Measurements from ENCODE around the gene ADPRM. TPM values are rescaled to one million over a fixed set of nuclear protein-coding genes. Genes with fewer than 3 reads are reported as not detected.

ADPRM gene
- total RNA-seq, 4 donors from 2014 or later, result 5.2 to 39.2 (median 26.5) TPM

- Histone ChIP-seq H3K27me3 (no peaks in the 10 kb centered on the region), H3K9me3 (no peaks in the 10 kb centered on the region), H3K4me1 (peaks cover 0 to 18% of the 10 kb centered on the region in 2 donors), H3K4me3 (no peak overlapping the region), H3K36me3 (no peaks in the 10 kb centered on the region), H3K27ac (no peak overlapping the region)
- no peak for TF ChIP-seq POLR2A (IDR thresholded peaks at IDR 0.05)
- TF ChIP-seq, protein P1, sequence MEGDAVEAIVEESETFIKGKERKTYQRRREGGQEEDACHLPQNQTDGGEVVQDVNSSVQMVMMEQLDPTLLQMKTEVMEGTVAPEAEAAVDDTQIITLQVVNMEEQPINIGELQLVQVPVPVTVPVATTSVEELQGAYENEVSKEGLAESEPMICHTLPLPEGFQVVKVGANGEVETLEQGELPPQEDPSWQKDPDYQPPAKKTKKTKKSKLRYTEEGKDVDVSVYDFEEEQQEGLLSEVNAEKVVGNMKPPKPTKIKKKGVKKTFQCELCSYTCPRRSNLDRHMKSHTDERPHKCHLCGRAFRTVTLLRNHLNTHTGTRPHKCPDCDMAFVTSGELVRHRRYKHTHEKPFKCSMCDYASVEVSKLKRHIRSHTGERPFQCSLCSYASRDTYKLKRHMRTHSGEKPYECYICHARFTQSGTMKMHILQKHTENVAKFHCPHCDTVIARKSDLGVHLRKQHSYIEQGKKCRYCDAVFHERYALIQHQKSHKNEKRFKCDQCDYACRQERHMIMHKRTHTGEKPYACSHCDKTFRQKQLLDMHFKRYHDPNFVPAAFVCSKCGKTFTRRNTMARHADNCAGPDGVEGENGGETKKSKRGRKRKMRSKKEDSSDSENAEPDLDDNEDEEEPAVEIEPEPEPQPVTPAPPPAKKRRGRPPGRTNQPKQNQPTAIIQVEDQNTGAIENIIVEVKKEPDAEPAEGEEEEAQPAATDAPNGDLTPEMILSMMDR (IDR thresholded peaks at IDR 0.05 in 4 of 5, conservative IDR thresholded peaks at IDR 0.05 in 1 of 5), result no peak
- intact Hi-C loops (cut with DNase I; ENCODE audit: low total_unique reads), result no loop called here
- in situ Hi-C loops (cut with MboI; ENCODE audit: low sequenced_read_pairs in 4 of 4), result loop anchor here in 1 of 4 donors (25.0 kb wide), 1 partner anchor 1242 kb away; the partner anchor contains the start of gene ZNF18
- ATAC-seq, result no peak
- no peak for DNase-seq
Measured at GRCh38 chr17:10745231-10745630, 47.8 kb downstream of the ADPRM start.

- intact Hi-C loops (cut with DNase I; ENCODE audit: low total_unique reads), result no loop called here
- in situ Hi-C loops (cut with MboI; ENCODE audit: low sequenced_read_pairs in 4 of 4), result loop anchor here in 1 of 4 donors (25.0 kb wide), 1 partner anchor 1239 kb away; the partner anchor contains the start of gene ZNF18
- TF ChIP-seq, protein P1 (IDR thresholded peaks at IDR 0.05 in 4 of 5, conservative IDR thresholded peaks at IDR 0.05 in 1 of 5), result no peak
- no peak for TF ChIP-seq POLR2A (IDR thresholded peaks at IDR 0.05)
- Histone ChIP-seq H3K4me3 (no peak overlapping the region), H3K36me3 (no peaks in the 10 kb centered on the region), H3K27ac (no peak overlapping the region), H3K9me3 (no peaks in the 10 kb centered on the region), H3K27me3 (no peaks in the 10 kb centered on the region), H3K4me1 (peaks cover 0 to 10% of the 10 kb centered on the region in 2 donors)
- ATAC-seq, result no peak
- DNase-seq, result no peak
Measured at GRCh38 chr17:10748531-10749181, 51.3 kb downstream of the ADPRM start.

GRCh38 chr17:10750210-10750609, 52.8 kb downstream of the ADPRM start:
- H3K4me1 ChIP-seq, result no peaks in the 10 kb centered on the region
- no peak for DNase-seq
- H3K9me3 ChIP-seq, result no peaks in the 10 kb centered on the region
- ATAC-seq, result no peak
- H3K4me3 ChIP-seq, result no peak overlapping the region
- intact Hi-C loops (cut with DNase I; ENCODE audit: low total_unique reads) (no loop called here), in situ Hi-C loops (cut with MboI; ENCODE audit: low sequenced_read_pairs in 4 of 4) (no loop called here)
- TF ChIP-seq POLR2A (IDR thresholded peaks at IDR 0.05), result no peak
- TF ChIP-seq, protein P1 (IDR thresholded peaks at IDR 0.05 in 4 of 5, conservative IDR thresholded peaks at IDR 0.05 in 1 of 5), result no peak
- H3K27ac ChIP-seq, result no peak overlapping the region
- no peaks in the 10 kb centered on the region for H3K27me3 ChIP-seq
- no peaks in the 10 kb centered on the region for H3K36me3 ChIP-seq

- Histone ChIP-seq H3K36me3 (no peaks in the 10 kb centered on the region), H3K27ac (no peak overlapping the region), H3K9me3 (no peaks in the 10 kb centered on the region), H3K27me3 (no peaks in the 10 kb centered on the region), H3K4me1 (peaks cover under 1 to 8% of the 10 kb centered on the region in 2 donors), H3K4me3 (no peak overlapping the region)
- intact Hi-C loops (cut with DNase I; ENCODE audit: low total_unique reads), result no loop called here
- ATAC-seq (no peak), DNase-seq (no peak)
- in situ Hi-C loops (cut with MboI; ENCODE audit: low sequenced_read_pairs in 4 of 4), result no loop called here
- TF ChIP-seq, protein P1 (IDR thresholded peaks at IDR 0.05 in 4 of 5, conservative IDR thresholded peaks at IDR 0.05 in 1 of 5), result no peak
- TF ChIP-seq POLR2A (IDR thresholded peaks at IDR 0.05), result no peak
Measured at GRCh38 chr17:10751563-10751962, 54.2 kb downstream of the ADPRM start.

Data from gastrocnemius medialis (tissue), 4 donors.